Endothelial cell of umbilical vein (primary cell): ENCODE results near the gene CRELD2. TPM values are rescaled to one million over a fixed set of nuclear protein-coding genes. Genes with fewer than 3 reads are reported as not detected.

ENCODE experiments used
- BruUV-seq: library from RNA; stranded (reverse); fragments of 400-500 nt; replicated peaks from 2 replicates; lab custom pipeline; 2021; lab: Mats Ljungman, UMichigan
- CTCF ChIA-PET: fragments of 300-600, 350-600 bp; sonication (Branson Sonifier 250); formaldehyde crosslinking; loops from one replicate; lab custom pipeline; 2021; ENCODE audit warnings: antibody characterized with exemption, inconsistent platforms; lab: Charles Lee
- POLR2A ChIA-PET: fragments of 300-600, 350-600 bp; sonication (Branson Sonifier 250); formaldehyde crosslinking; loops from one replicate; lab custom pipeline; 2021; ENCODE audit warnings: antibody characterized with exemption, inconsistent platforms; lab: Charles Lee
- DNase-seq: peaks from one replicate; pipeline ENCODE4 v3.0.0-alpha.2; 2011; ENCODE audit warnings: low read depth, low spot score
- FAIRE-seq: peaks from 2 replicates; lab custom pipeline; 2011; peaks lifted over from hg19 to GRCh38; lab: Jason Lieb, UNC
- H2AFZ ChIP-seq: 2 replicates; pipeline ENCODE4 v1.6.0; 2012; ENCODE audit warnings: low read depth, low read length, control low read depth, inconsistent platforms
- H3K27ac ChIP-seq: 2 replicates; pipeline ENCODE4 v1.5.1; 2011; ENCODE audit warnings: low read depth, mild to moderate bottlenecking, control low read depth, low read length, moderate library complexity; ENCODE audit not compliant: insufficient read depth
- H3K27me3 ChIP-seq, 2 experiments: 2 replicates each; pipeline versions ENCODE4 v1.6.0 to v1.6.1; 2011; ENCODE audit warnings: low read length in 2 of 2, mixed read lengths in 1 of 2; ENCODE audit not compliant: control insufficient read depth in 2 of 2, insufficient read depth in 2 of 2
- H3K36me3 ChIP-seq, 2 experiments: 2 replicates in 1 of 2; 3 replicates in 1 of 2; pipeline ENCODE4 v1.5.1; 2011; ENCODE audit warnings: low read length in 2 of 2, mild to moderate bottlenecking in 1 of 2, moderate library complexity in 1 of 2; ENCODE audit not compliant: control insufficient read depth in 2 of 2, insufficient read depth in 2 of 2; ENCODE audit errors: extremely low read depth in 1 of 2
- H3K4me1 ChIP-seq: 3 replicates; pipeline ENCODE4 v1.5.1; 2011; ENCODE audit warnings: mild to moderate bottlenecking, low read length; ENCODE audit not compliant: control insufficient read depth, insufficient read depth; ENCODE audit errors: extremely low read depth
- H3K4me2 ChIP-seq: 2 replicates; pipeline ENCODE4 v1.6.1; 2011; ENCODE audit warnings: low read length, control low read depth, mixed read lengths; ENCODE audit not compliant: insufficient read depth
- H3K4me3 ChIP-seq, 3 experiments: fragments of 200-600 bp in 1 of 3; sonication (generic), shearing (Covaris generic) in 1 of 3; replicated peaks in 1 of 3; 2 replicates each; pipeline ENCODE4 v1.5.1; 2011 to 2016; ENCODE audit warnings: control low read depth in 3 of 3, low read length in 3 of 3, mild to moderate bottlenecking in 2 of 3, inconsistent platforms in 1 of 3, low read depth in 1 of 3, moderate library complexity in 1 of 3; ENCODE audit not compliant: insufficient read depth in 1 of 3
- H3K79me2 ChIP-seq: 2 replicates; pipeline ENCODE4 v1.6.0; 2012; ENCODE audit warnings: low read length, inconsistent platforms; ENCODE audit not compliant: control insufficient read depth, insufficient read depth
- H3K9ac ChIP-seq: replicated peaks from 2 replicates; pipeline ENCODE3; 2011; ENCODE audit warnings: low read length, control low read depth; ENCODE audit not compliant: insufficient read depth; ENCODE audit errors: extremely low read depth
- H3K9me1 ChIP-seq: replicated peaks from 3 replicates; pipeline ENCODE4 v1.6.0; 2011; ENCODE audit warnings: mild to moderate bottlenecking, low read length; ENCODE audit not compliant: control insufficient read depth, insufficient read depth; ENCODE audit errors: extremely low read depth
- H3K9me3 ChIP-seq: replicated peaks from 2 replicates; pipeline ENCODE4 v1.5.1; 2012; ENCODE audit warnings: low read length, inconsistent platforms; ENCODE audit not compliant: control insufficient read depth, insufficient read depth
- H4K20me1 ChIP-seq: replicated peaks from 2 replicates; pipeline ENCODE3; 2011; ENCODE audit warnings: mild to moderate bottlenecking, low read length; ENCODE audit not compliant: control insufficient read depth, insufficient read depth; ENCODE audit errors: extremely low read depth
- CTCF ChIP-seq, 2 donors: IDR thresholded peaks; 1 replicate in 1 of 2; 2 replicates in 1 of 2; pipeline ENCODE4 v1.5.1; 2011; ENCODE audit warnings: low read length in 2 of 2, mild to moderate bottlenecking in 2 of 2, moderate library complexity in 2 of 2, control low read depth in 1 of 2, inconsistent platforms in 1 of 2, low read depth in 1 of 2; ENCODE audit not compliant: insufficient read depth in 1 of 2; ENCODE audit errors: extremely low read depth in 1 of 2
- EZH2 ChIP-seq: IDR thresholded peaks from 2 replicates; pipeline ENCODE4 v1.6.1; 2012; ENCODE audit warnings: borderline replicate concordance, low read depth, mild to moderate bottlenecking, moderate library complexity, low read length, inconsistent platforms; ENCODE audit not compliant: severe bottlenecking
- FOS ChIP-seq: IDR thresholded peaks from 2 replicates; pipeline ENCODE4 v1.6.1; 2011; ENCODE audit warnings: mild to moderate bottlenecking, low read length, moderate library complexity, borderline replicate concordance; ENCODE audit not compliant: insufficient read depth
- GATA2 ChIP-seq: IDR thresholded peaks from 2 replicates; pipeline ENCODE4 v1.7.0; 2011; ENCODE audit warnings: low read depth, mild to moderate bottlenecking, moderate library complexity, mixed read lengths, low read length; ENCODE audit not compliant: insufficient read length, insufficient read depth
- JUN ChIP-seq: IDR thresholded peaks from 2 replicates; pipeline ENCODE4 v1.6.1; 2011; ENCODE audit warnings: borderline replicate concordance, low read depth; ENCODE audit not compliant: insufficient read length, insufficient read depth
- MAX ChIP-seq: IDR thresholded peaks from 2 replicates; pipeline ENCODE4 v1.6.1; 2011; ENCODE audit not compliant: insufficient read depth, insufficient read length
- MYC ChIP-seq: IDR thresholded peaks from one replicate; pipeline ENCODE4 v1.6.1; 2011; ENCODE audit warnings: mild to moderate bottlenecking, low read depth, low read length
- POLR2A ChIP-seq: IDR thresholded peaks from 2 replicates; pipeline ENCODE4 v1.6.1; 2012; ENCODE audit warnings: low read depth, mild to moderate bottlenecking, control low read depth, low read length
- POLR2AphosphoS5 ChIP-seq: IDR thresholded peaks from 2 replicates; pipeline ENCODE4 v1.6.1; 2012; ENCODE audit warnings: low read depth, mild to moderate bottlenecking, control low read depth, low read length, moderate library complexity; ENCODE audit not compliant: insufficient read depth
- dilution Hi-C: fragments of 300-500 bp; cut with MboI; formaldehyde crosslinking; loops from one replicate; pipeline ENCODE4 v1.15.0; 2019; ENCODE audit warnings: low sequenced_read_pairs; ENCODE audit not compliant: extremely low pct_ligation_motif_present
- intact Hi-C: fragments of 100-400 bp; cut with micrococcal nuclease; formaldehyde crosslinking; loops from one replicate; pipeline ENCODE4 v1.10.0; 2022
- polyA plus RNA-seq, 4 experiments: library from polyadenylated mRNA; depleted of rRNA in 3 of 4; stranded (reverse) in 3 of 4; unstranded in 1 of 4; fragments of >200 nt; gene quantifications; 2 replicates each; pipeline versions ENCODE4 v1.2.1 to v1.2.3, GENCODE V29; 2011 to 2012; ENCODE audit warnings: missing spikeins in 1 of 4
- total RNA-seq: library from RNA; stranded (reverse); gene quantifications from 2 replicates; pipeline ENCODE4 v1.2.3, GENCODE V29; 2021

Gene CRELD2
- total and polyA plus RNA-seq, 2 donors (not counting 3 experiments of a cell fraction or from before 2014, with no cell fraction given): 71.0 to 86.3 TPM

GRCh38 chr22:49954354-49954753, 35.9 kb downstream of the CRELD2 start:
- no peak for DNase-seq
- H3K36me3 ChIP-seq: no peaks in the 10 kb centered on the region
- TF ChIP-seq GATA2 (no peak), JUN (no peak), EZH2 (no peak), FOS (no peak), CTCF (IDR thresholded peaks at IDR 0.05; ENCODE audit: extremely low read depth in 1 of 2, insufficient read depth in 1 of 2, low read depth in 1 of 2, low read length in 2 of 2) (no peak), MAX (no peak), POLR2AphosphoS5 (no peak), MYC (no peak), POLR2A (no peak)
- peaks cover 14% of the 10 kb centered on the region for H3K4me1 ChIP-seq
- no peak overlapping the region for H3K4me2 ChIP-seq
- CTCF ChIA-PET: interaction anchor here (2.0 kb wide), 1 partner anchor 29 kb away, joined by 6 read pairs; no protein-coding TSS in a partner anchor
- no peak for FAIRE-seq
- no peaks in the 10 kb centered on the region for H3K27me3 ChIP-seq
- no peaks in the 10 kb centered on the region for H4K20me1 ChIP-seq
- no peaks in the 10 kb centered on the region for H3K9me1 ChIP-seq
- POLR2A ChIA-PET: no interaction called here
- no peaks in the 10 kb centered on the region for H3K9me3 ChIP-seq
- no TSS peak for BruUV-seq
- H2AFZ ChIP-seq: no peak overlapping the region
- intact Hi-C loops (no loop called here), dilution Hi-C loops (no loop called here)
- H3K27ac ChIP-seq: no peak overlapping the region
- H3K79me2 ChIP-seq: no peaks in the 10 kb centered on the region
- H3K9ac ChIP-seq: no peak overlapping the region
- H3K4me3 ChIP-seq: no peak overlapping the region
